GM23338 (cell line): ENCODE data around the gene TIMM10. TPM values are rescaled to one million over a fixed set of nuclear protein-coding genes. Genes with fewer than 3 reads are reported as not detected.

ENCODE experiments used
- ATAC-seq: fragments of 200-7000 bp; cut with Tn5 transposase; 3 replicates; pipeline ENCODE4 v1.9.1; 2020
- DNase-seq: peaks from one replicate; pipeline ENCODE4 v3.0.0-alpha.2; 2015; ENCODE audit warnings: low spot score
- H2AFZ ChIP-seq: fragments of 200-600 bp; sonication (generic); 2 replicates; pipeline ENCODE4 v1.8.0; 2016; ENCODE audit warnings: antibody characterized with exemption, mild to moderate bottlenecking, moderate library complexity
- H3F3A ChIP-seq: fragments of 200-600 bp; sonication (generic); replicated peaks from 2 replicates; pipeline ENCODE4 v1.8.0; 2017; ENCODE audit warnings: antibody characterized with exemption, mixed run types, low read depth
- H3K27ac ChIP-seq: fragments of 200-600 bp; sonication (generic); 2 replicates; pipeline ENCODE4 v1.6.1; 2016; ENCODE audit warnings: low read depth
- H3K27me3 ChIP-seq: fragments of 200-600 bp; sonication (generic); 2 replicates; pipeline ENCODE4 v1.8.0; 2016; ENCODE audit warnings: mild to moderate bottlenecking, mixed run types, moderate library complexity; ENCODE audit not compliant: insufficient read depth
- H3K36me3 ChIP-seq: fragments of 200-600 bp; sonication (generic); 2 replicates; pipeline ENCODE4 v1.8.0; 2016; ENCODE audit warnings: mild to moderate bottlenecking; ENCODE audit not compliant: insufficient read depth
- H3K4me1 ChIP-seq: fragments of 200-600 bp; sonication (generic); 2 replicates; pipeline ENCODE4 v1.8.0; 2016; ENCODE audit warnings: mild to moderate bottlenecking, moderate library complexity; ENCODE audit not compliant: insufficient read depth
- H3K4me2 ChIP-seq: fragments of 200-600 bp; sonication (generic); 2 replicates; pipeline ENCODE4 v1.7.1; 2017; ENCODE audit warnings: mixed run types
- H3K4me3 ChIP-seq: fragments of 200-600 bp; sonication (generic); 2 replicates; pipeline ENCODE4 v1.6.1; 2016; ENCODE audit warnings: mixed run types
- H3K79me2 ChIP-seq: fragments of 200-600 bp; sonication (generic); replicated peaks from 2 replicates; pipeline ENCODE4 v1.8.0; 2017; ENCODE audit warnings: mild to moderate bottlenecking; ENCODE audit not compliant: insufficient read depth
- H3K9me2 ChIP-seq: fragments of 200-600 bp; sonication (generic); 2 replicates; pipeline ENCODE4 v1.8.0; 2017; ENCODE audit not compliant: insufficient read depth
- H4K20me1 ChIP-seq: fragments of 200-600 bp; sonication (generic); replicated peaks from 2 replicates; pipeline ENCODE4 v1.8.0; 2017; ENCODE audit warnings: mild to moderate bottlenecking; ENCODE audit not compliant: insufficient read depth
- H3K27ac Mint-ChIP-seq: 2 replicates; pipeline ENCODE4 v1.8.0; 2020; ENCODE audit warnings: inconsistent platforms, mild to moderate bottlenecking, moderate library complexity, mixed read lengths
- H3K27me3 Mint-ChIP-seq: 3 replicates; pipeline ENCODE4 v1.8.0; 2022; ENCODE audit warnings: low read depth, mild to moderate bottlenecking, moderate library complexity, mixed read lengths, inconsistent platforms; ENCODE audit not compliant: insufficient read depth, poor library complexity
- H3K36me3 Mint-ChIP-seq: 3 replicates; pipeline ENCODE4 v1.8.0; 2021; ENCODE audit warnings: low read depth, mild to moderate bottlenecking, inconsistent platforms, moderate library complexity, mixed read lengths
- H3K4me1 Mint-ChIP-seq: 3 replicates; pipeline ENCODE4 v1.8.0; 2020; ENCODE audit warnings: mild to moderate bottlenecking, inconsistent platforms, mixed read lengths
- H3K4me3 Mint-ChIP-seq: 3 replicates; pipeline ENCODE4 v1.8.0; 2021; ENCODE audit warnings: moderate library complexity, mild to moderate bottlenecking, inconsistent platforms, mixed read lengths
- H3K9me3 Mint-ChIP-seq: 3 replicates; pipeline ENCODE4 v1.8.0; 2020; ENCODE audit warnings: moderate library complexity, mild to moderate bottlenecking, inconsistent platforms, mixed read lengths
- ETS1 ChIP-seq: IDR thresholded peaks from 2 replicates; pipeline ENCODE4 v1.6.1; 2016; ENCODE audit warnings: antibody characterized with exemption
- EZH2phosphoT487 ChIP-seq: fragments of 200-600 bp; sonication (generic); IDR thresholded peaks from one replicate; pipeline ENCODE4 v1.8.1; 2018; ENCODE audit warnings: antibody characterized with exemption; ENCODE audit not compliant: unreplicated experiment
- POLR2AphosphoS5 ChIP-seq: IDR thresholded peaks from 2 replicates; pipeline ENCODE4 v1.6.1; 2016; ENCODE audit warnings: antibody characterized with exemption, low read depth
- REST ChIP-seq: IDR thresholded peaks from one replicate; pipeline ENCODE4 v1.6.1; 2018; ENCODE audit warnings: antibody characterized with exemption; ENCODE audit not compliant: unreplicated experiment
- ZNF331 ChIP-seq: fragments of 250-450 bp; sonication (Bioruptor Pico); IDR thresholded peaks from 2 replicates; pipeline ENCODE4 v1.5.0; 2020; ENCODE audit warnings: low read depth, mild to moderate bottlenecking, moderate library complexity
- ZNF462 ChIP-seq: fragments of 250-450 bp; sonication (Bioruptor Pico); IDR thresholded peaks from 2 replicates; pipeline ENCODE4 v1.5.0; 2020; ENCODE audit warnings: mild to moderate bottlenecking, moderate library complexity
- polyA plus RNA-seq: library from polyadenylated mRNA; unstranded; fragments of >200 nt; fragmentation: Nextera tagmentation; extraction: Ambion mirVana; gene quantifications from 2 replicates; pipeline ENCODE4 v1.2.1, GENCODE V29; 2016
- total RNA-seq: library from RNA; depleted of rRNA; stranded (reverse); fragments of >200 nt; shearing (Covaris generic); gene quantifications from 2 replicates; pipeline ENCODE4 v1.2.3, GENCODE V29; 2014

The TIMM10 gene
- total and polyA plus RNA-seq, 2 experiments from 2014 or later: 59.1 to 194 TPM

- TF ChIP-seq ZNF462 (CRISPR knock-in tag) (no peak), ETS1 (no peak), REST (no peak), ZNF331 (CRISPR knock-in tag) (no peak)
Observed at GRCh38 chr11:57562596-57562995, 32.0 kb upstream of the TIMM10 start (continued).

GRCh38 chr11:57560146-57560545 lies 29.6 kb upstream of the TIMM10 start:
- Histone ChIP-seq H3K4me3 (no peak overlapping the region), H4K20me1 (no peaks in the 10 kb centered on the region), H3K27me3 (no peaks in the 10 kb centered on the region), H3K27ac (no peak overlapping the region), H2AFZ (no peak overlapping the region), H3K79me2 (peaks cover 17% of the 10 kb centered on the region), H3K4me1 (no peaks in the 10 kb centered on the region), H3K4me2 (no peak overlapping the region), H3K36me3 (no peaks in the 10 kb centered on the region; the same call in 1 of the 2 replicates), H3F3A (no peaks in the 10 kb centered on the region; the same call in 1 of the 2 replicates), H3K9me2 (no peaks in the 10 kb centered on the region)
- Mint-ChIP-seq H3K4me3 (no peak overlapping the region), H3K9me3 (no peaks in the 10 kb centered on the region), H3K36me3 (peaks cover 33% of the 10 kb centered on the region), H3K27ac (no peak overlapping the region), H3K27me3 (peaks cover 2% of the 10 kb centered on the region), H3K4me1 (peaks cover 26% of the 10 kb centered on the region)
- no peak for ATAC-seq
- TF ChIP-seq EZH2phosphoT487 (no peak), POLR2AphosphoS5 (no peak)
- no peak for DNase-seq
